Type B pancreatic cell (in vitro differentiated cells): ENCODE data around the gene KCNG2. TPM values are rescaled to one million over a fixed set of nuclear protein-coding genes. Genes with fewer than 3 reads are reported as not detected.

Experiments
- DNase-seq: peaks from one replicate; pipeline ENCODE4 v3.0.0; 2021; ENCODE audit warnings: mixed read lengths; ENCODE audit not compliant: unreplicated experiment; ENCODE audit errors: extremely low spot score
- H3K27ac Mint-ChIP-seq: 2 replicates; pipeline ENCODE4 v1.8.0; 2021; ENCODE audit warnings: mild to moderate bottlenecking, mixed read lengths
- H3K27me3 Mint-ChIP-seq: 2 replicates; pipeline ENCODE4 v1.8.0; 2021; ENCODE audit warnings: mixed read lengths
- H3K36me3 Mint-ChIP-seq: 2 replicates; pipeline ENCODE4 v1.8.0; 2021; ENCODE audit warnings: mixed read lengths
- H3K4me1 Mint-ChIP-seq: one replicate; pipeline ENCODE4 v1.8.0; 2021; ENCODE audit warnings: mixed read lengths; ENCODE audit not compliant: unreplicated experiment
- H3K4me3 Mint-ChIP-seq: 2 replicates; pipeline ENCODE4 v1.8.0; 2021; ENCODE audit warnings: mild to moderate bottlenecking, mixed read lengths
- H3K9me3 Mint-ChIP-seq: 2 replicates; pipeline ENCODE4 v1.8.0; 2021; ENCODE audit warnings: mixed read lengths
- CTCF ChIP-seq: fragments of 200-600 bp; sonication (generic); conservative IDR thresholded peaks from 2 replicates; pipeline ENCODE4 v1.5.0; 2021; ENCODE audit warnings: antibody characterized with exemption, mild to moderate bottlenecking
- total RNA-seq: library from RNA; stranded (reverse); gene quantifications from 2 replicates; pipeline ENCODE4 v1.2.1, GENCODE V29; 2021; ENCODE audit warnings: low replicate concordance

The KCNG2 gene
- total RNA-seq, 1 donor from 2014 or later: 0.29 TPM

GRCh38 chr18:79755496-79756142 lies 42.1 kb upstream of the KCNG2 start:
- H3K9me3 Mint-ChIP-seq: peaks cover 7% of the 10 kb centered on the region
- H3K36me3 Mint-ChIP-seq: peaks cover 4% of the 10 kb centered on the region
- no peaks in the 10 kb centered on the region for H3K27me3 Mint-ChIP-seq
- no peak for TF ChIP-seq CTCF
- no peak overlapping the region for H3K4me3 Mint-ChIP-seq
- DNase-seq: no peak
- H3K4me1 Mint-ChIP-seq: no peaks in the 10 kb centered on the region
- no peak overlapping the region for H3K27ac Mint-ChIP-seq

- Mint-ChIP-seq H3K36me3 (peaks cover 4% of the 10 kb centered on the region), H3K27me3 (no peaks in the 10 kb centered on the region), H3K4me3 (no peak overlapping the region), H3K9me3 (peaks cover 7% of the 10 kb centered on the region), H3K27ac (no peak overlapping the region), H3K4me1 (no peaks in the 10 kb centered on the region)
- DNase-seq: no peak
- TF ChIP-seq CTCF: no peak
Measured at GRCh38 chr18:79756143-79756500, 41.6 kb upstream of the KCNG2 start.

GRCh38 chr18:79756826-79757225 lies 40.9 kb upstream of the KCNG2 start:
- H3K27me3 Mint-ChIP-seq: no peaks in the 10 kb centered on the region
- H3K9me3 Mint-ChIP-seq: peaks cover 7% of the 10 kb centered on the region
- no peaks in the 10 kb centered on the region for H3K4me1 Mint-ChIP-seq
- H3K4me3 Mint-ChIP-seq: no peak overlapping the region
- no peak for TF ChIP-seq CTCF
- peaks cover 4% of the 10 kb centered on the region for H3K36me3 Mint-ChIP-seq
- DNase-seq: no peak
- H3K27ac Mint-ChIP-seq: no peak overlapping the region

- H3K36me3 Mint-ChIP-seq: peaks cover under 1% of the 10 kb centered on the region
- H3K4me3 Mint-ChIP-seq: no peak overlapping the region
- no peak for TF ChIP-seq CTCF
- no peak for DNase-seq
- no peaks in the 10 kb centered on the region for H3K4me1 Mint-ChIP-seq
- H3K27me3 Mint-ChIP-seq: no peaks in the 10 kb centered on the region
- peaks cover 7% of the 10 kb centered on the region for H3K9me3 Mint-ChIP-seq
- peak overlapping the region; percentile 7 for H3K27ac Mint-ChIP-seq
Measured at GRCh38 chr18:79760348-79760747, 37.4 kb upstream of the KCNG2 start.

- H3K36me3 Mint-ChIP-seq: no peaks in the 10 kb centered on the region
- peaks cover 7% of the 10 kb centered on the region for H3K9me3 Mint-ChIP-seq
Measured at GRCh38 chr18:79760881-79761280, 36.9 kb upstream of the KCNG2 start.

More at GRCh38 chr18:79760881-79761280, 36.9 kb upstream of the KCNG2 start:
- no peaks in the 10 kb centered on the region for H3K27me3 Mint-ChIP-seq
- H3K27ac Mint-ChIP-seq: no peak overlapping the region
- H3K4me1 Mint-ChIP-seq: no peaks in the 10 kb centered on the region
- DNase-seq: no peak
- no peak overlapping the region for H3K4me3 Mint-ChIP-seq
- TF ChIP-seq CTCF: no peak
